NCI-H510A treated with DMSO at 0.1 percent for 48 hours (cell line): ENCODE measurements around the gene UROC1.

ENCODE experiments used
- DNase-seq: peaks from one replicate; lab custom pipeline; 2025; lab: John Stamatoyannopoulos, UW

UROC1 gene

GRCh38 chr3:126478581-126479310, 38.8 kb downstream of the UROC1 start:
- DNase-seq = no peak

DNA sequence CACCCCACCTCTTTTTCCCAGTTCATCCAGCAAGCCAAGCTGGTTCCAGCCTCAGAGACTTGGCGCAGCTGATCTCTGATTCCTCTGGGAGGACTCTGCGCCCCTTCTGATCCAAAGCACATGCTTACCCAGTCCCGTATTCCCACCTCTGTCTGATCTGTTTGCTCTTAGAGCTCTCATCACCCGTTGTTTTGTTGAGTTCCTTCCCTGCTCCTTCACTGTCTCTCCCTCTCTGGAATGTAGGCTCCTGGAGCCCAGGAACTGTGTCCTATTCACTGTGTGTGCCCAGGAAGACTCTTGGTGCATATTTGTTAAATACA, 40.6 kb downstream of the UROC1 start:
- DNase-seq = no peak

DNA sequence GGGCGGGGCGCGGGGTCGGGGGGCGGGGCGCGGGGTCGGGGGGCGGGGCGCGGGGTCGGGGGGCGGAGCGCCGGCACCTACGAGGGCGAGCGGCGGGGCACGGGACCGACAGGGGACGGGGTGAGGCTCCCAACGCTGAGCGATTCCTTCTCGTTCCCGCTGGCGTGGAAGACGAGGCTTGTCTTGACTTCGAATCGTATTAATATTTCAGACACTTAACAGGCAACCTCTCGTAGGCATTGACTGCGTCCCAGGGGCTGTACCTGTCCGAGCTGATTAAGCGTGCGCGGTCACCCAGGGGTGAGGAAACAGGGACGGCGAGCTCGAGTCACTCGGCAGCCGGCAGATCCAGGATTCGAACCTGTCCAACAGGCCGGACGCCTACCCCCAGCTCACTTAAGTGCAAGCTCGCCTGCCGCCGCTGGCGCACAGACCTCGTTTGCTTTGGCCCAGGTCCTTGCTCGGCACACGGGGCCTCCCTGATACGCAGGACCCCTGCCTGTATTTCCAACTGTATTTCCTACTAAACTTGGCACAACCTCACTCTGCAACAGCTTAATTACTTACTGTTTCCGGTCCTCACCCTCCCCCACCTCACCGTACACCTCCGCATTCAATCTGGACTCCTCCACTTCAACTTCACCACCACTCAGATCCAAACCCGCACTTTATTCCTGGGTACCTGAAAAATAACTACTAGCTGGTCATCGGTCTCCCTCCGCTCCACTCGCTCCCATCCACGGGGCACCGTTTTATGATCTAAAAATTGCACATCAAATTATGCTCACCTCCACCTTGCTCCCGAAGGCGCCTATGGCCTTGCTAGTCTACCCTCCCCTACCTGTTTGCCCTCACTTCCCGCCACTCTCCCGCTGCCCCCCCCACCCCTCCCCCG, 41.2 kb downstream of the UROC1 start:
- DNase-seq = peak; percentile 40

DNA sequence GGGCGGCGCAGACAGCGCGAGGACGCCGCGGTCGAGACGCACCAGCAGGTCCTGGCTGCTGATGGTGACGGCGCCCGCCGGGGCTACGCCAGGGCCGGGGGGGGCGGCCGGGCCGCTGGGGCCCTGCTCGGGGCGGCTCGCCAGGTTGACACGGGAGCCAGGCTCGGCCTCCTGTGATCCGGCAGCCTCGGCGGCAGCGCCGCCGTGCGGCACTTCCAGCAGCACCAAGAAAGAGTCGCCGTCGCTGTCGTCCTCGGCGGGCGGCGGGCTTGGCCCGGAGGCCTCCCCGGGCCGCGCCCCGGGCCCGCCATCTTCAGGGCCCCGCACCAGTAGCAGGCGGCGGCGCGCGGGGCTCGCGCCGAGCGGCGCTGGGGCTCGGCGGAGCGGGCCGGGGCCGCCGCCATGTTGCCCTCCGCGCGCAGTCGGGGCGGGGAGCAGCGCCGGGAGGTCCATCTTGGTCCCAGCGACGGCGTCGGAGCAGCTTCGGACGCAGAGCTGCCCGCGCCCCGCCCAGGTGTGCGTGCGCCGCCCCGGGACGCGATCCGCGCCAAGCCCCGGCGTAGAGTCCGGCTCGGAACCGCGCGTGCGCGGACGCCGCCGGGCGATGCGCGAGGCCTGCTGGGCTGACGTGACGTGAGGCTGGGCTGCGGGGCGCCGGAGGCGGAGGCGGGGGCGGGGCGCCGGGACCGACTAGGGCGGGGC, 42.0 kb downstream of the UROC1 start, which contains the start of gene ZXDC:
ZXDC (minus strand) TSS at position 479 of the 702 bp plus-strand sequence; CDS start at position 453, 26 bp downstream.
- peak; percentile 66 for DNase-seq

DNA sequence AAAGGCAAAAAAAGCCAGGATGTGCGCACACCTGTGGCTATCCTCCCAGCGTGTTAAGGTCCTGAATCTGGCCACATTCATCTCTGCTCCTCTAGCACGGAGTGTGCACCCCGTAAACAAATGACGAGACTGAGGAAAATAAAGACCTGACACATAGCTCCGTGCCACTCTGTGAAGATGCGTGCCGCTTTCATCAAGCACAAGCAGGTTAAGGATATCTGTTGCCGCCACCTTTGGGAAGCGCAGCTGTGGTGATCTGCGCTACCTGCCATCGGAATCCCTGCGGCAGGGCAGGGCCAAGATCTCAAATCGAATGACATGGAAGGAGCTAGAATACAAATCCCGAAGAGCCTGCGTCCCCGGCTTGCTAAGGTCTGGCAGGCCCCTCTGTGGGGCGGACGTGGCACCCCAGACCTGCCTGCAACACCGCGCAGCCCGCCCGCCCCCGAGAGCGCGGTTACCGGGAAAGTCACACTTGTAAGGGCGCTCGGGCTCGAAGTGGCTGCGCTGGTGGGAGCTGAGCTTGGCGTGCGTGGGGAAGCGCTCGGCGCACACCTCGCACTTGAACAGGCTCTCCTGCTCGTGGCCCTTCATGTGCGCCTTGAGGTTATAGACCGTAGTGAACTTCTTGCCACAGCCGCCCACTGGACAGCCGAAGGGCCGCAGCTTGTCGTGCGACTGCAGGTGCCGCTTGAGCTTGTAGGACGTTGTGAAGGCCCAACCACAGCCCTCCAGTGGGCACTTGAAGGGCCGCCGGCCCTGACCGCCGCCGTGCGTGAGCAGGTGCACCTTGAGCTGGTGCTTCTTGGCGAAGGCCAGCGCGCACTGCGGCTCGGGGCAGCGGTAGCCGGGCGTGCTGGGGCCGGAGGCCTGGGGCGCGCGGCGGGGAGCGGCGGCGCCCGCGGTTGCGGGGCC, 42.8 kb downstream of the UROC1 start:
- peak; percentile 1 for DNase-seq

DNA sequence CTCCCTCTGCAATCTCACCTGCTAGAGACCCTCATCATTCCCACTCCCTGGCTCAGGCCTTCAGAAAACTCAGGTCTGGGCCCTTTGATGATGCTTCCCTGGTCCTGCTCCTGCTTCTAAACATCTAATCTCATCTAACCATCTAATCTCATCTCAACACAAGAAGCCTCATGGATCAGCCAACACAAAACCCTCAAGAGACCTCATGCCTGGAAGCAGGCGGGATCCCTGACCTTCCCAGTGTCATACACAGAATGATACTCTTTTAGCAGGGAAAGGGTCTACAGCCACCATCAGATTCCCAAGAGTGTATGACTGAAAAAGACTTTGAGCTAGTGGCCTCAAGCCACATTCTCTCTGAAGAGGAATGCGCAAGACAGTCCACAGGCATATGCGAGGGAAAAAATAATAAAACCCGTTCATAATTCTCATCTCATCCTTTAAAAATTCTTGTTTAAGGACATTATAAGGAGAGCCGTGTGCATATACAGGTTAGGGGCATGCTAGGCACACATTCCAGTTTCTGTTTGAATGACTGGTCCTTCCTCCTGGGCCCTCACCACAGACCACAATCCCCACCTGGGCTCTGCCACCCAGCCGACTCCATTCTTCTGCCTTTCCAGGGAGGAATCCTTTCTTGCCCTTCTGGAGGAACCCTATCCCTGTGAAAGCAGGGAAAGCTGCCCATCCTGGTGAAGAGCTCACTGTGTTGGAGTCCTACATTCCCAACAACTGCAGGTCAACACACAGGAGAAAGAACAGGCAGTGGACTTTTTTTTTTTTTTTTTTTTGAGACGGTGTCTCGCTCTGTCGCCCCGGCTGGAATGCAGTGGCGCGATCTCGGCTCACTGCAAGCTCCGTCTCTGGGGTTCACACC, 44.0 kb downstream of the UROC1 start:
- no peak for DNase-seq

DNA sequence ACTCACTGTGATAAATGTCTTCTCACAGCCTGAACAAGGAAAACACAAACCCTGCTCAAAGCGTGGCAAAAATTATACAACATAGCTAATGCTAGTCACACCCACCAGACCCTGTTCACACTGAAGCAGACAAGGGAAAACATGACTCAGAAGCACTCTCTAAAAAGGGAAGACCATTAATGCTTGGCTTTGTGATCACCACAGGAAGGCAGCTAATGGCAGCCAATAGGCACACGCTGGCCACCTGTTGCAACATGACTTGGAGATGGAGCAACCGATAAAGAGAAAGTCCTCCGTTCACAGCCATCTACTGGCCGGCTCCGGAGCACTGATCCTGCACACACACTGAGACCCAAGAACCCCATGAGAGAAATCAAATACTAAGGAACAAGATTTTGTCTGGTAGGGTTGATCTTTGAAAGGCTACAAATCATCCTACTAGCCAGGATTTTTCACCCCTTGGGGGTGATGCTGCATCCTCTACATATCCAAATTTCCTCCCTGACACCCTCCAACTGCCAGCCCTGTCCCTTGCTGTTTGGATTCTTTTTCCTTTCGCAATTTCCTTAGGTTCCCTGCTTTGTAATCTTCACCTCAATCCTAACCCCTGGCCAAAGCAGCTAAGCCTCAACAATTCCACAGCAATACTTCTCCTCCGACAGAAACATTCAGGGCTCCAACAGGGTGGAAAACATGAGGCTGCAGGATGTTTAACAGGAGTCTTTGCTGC, 45.1 kb downstream of the UROC1 start:
- DNase-seq = peak; percentile 79

- DNase-seq = peak; percentile 2
These were observed 48.1 kb downstream of the UROC1 start for GRCh38 chr3:126469479-126469878.

DNA sequence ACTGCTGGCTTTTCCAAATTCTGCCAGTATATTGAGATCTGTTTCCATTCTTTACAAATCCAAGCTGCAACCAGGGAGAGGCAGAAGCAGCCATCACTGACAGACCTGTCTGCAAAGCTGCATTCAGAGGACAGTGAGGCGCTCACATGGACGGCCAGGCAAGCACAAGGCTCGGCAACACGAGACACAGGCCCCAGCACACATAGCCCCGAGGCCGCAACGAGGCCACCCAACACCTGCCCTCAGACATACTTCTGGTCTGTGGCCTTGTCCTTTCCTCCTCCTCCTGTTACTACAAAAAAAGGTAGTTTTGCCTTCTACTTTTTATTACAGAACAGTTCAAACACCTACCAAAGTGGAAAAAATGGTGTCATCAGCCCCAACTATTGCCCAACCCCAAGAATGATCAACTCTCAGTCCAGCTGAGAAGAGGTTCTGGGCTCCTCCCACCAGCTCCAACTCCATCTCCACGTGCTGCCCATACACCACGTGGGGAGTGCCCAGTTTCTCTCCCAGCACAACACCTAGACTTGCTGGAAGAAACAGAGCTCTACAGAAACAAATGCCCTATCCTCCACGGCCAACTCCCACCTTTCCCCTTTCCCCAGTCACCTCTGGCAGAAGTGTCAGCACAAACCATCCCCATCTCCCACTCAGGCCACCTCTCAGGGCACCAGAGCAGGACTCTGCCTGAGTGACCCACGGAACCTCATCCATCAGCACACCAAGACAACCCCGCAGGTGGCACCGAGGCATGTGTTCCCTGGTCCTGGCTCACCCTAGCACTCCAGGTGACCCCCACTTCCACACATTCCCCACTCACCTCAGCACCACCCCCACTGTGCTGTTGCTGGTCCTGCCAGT, 49.3 kb downstream of the UROC1 start:
- no peak for DNase-seq

- DNase-seq = no peak
These were observed 50.0 kb downstream of the UROC1 start for GRCh38 chr3:126467611-126467955.

DNA sequence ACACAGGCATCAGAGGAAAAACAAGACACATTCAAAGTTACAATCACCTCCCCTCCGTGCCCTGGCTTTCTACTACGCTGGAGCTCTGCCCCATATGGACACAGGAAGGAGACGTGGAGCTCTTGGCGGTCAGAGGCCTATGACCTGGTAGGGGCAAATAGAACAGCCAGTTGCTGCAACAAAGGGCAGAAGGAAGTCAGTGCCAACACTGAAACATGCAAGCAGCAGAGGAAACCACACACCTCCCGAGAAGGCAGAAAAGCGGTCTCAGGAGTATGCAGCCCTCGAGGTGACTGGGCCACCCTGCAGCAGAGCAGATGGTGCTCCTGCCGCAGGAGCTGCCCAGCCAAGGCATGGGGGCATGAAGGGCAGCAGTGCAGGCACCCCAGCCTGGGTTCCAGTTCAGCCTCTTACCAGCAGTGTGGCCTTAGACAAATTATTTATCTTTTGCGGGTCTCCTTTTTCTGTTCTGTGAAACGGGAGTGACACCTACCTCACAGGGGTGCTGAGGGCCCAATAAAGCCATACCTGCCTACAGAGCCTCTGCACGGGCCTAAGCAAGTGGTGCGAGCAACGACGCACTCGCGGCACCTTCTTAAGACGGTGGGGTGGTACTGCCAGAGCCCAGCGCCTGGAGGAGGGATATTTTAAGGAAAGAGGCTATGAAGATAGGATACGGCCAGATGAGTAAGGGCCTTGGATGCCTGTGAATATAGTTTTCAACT, 50.5 kb downstream of the UROC1 start:
- DNase-seq = no peak

DNA sequence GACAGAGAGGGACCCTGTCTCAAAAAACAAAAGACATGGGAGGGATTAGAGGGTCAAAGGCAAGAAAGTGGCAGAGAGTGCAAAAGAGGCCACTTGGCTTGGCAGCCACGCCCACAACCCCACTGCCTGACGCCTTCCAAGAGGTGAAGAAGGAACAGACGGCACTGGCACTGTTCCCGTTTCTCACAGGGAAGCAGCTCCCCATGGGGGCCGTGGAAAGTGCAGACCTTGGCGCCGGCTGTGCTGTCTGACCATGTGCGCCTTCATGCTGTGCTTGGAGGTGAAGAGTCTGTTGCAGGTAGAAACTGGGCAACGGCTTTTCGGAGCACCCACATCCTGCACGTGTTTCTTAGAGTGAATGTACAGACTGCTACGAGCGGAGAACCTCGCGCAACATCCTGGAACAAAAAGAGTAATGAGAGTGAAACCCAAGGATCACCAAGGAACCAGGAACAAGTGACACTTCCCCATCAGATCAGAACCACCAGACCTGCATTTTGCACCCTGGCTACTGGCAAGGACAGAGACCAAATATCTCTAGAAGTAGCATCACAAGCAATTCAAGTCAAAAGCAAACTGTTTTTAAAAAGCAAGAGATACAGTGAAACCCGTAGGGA, 51.5 kb downstream of the UROC1 start:
- no peak for DNase-seq

DNA sequence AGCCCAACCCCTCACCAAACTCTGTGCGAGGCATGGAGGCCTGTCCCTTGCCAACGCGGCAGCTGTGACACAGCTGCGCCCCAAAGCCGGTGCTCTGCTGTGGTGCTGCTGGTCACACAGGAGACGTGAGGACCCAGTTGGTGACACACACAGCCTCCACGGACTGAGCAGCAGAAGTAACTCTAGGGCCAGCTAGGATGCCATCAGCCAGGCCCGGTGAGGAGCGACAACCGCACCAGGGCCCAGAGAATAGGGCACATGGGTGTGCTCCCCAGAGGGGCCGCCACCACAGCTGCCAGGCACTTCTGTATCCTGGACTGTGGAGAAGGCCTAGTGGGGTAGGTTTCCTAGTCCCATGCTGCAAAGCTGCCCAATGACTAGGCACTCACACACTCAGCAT, 52.6 kb downstream of the UROC1 start:
- no peak for DNase-seq

- DNase-seq = no peak
These were observed 53.1 kb downstream of the UROC1 start for GRCh38 chr3:126464494-126464893.

- DNase-seq = no peak
These were observed 53.5 kb downstream of the UROC1 start for GRCh38 chr3:126464093-126464492.

DNA sequence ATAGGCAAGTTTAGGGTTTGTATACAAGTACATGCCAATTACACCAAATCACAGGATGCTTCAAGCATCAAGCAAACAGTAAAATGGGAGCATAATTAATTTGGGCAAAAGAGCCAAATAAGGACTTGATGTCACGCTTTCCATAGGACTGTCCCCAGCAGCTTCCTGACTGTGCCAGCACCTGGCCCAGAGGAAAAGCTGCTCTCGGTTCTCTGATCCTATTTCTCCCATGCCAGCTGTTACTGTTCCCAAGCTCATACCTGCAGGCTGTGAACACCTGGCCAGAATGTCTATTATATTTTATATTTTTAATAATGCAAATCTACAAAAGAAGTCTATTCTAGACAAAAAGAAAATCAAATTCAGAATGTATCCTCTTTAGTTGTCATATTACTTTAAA, 54.1 kb downstream of the UROC1 start:
- no peak for DNase-seq

GRCh38 chr3:126461450-126462070, 56.0 kb downstream of the UROC1 start:
- DNase-seq = no peak
